NCI-H2107 treated with DMSO at 0.1 percent for 48 hours (cell line): Measurements from ENCODE around the gene FYB2.
A peak's percentile ranks its signal among the peaks of the same experiment; 100 is the strongest.

Experiments used
- DNase-seq: peaks from one replicate; lab custom pipeline; 2025; ENCODE audit not compliant: unreplicated experiment; lab: John Stamatoyannopoulos, UW

Gene FYB2, protein sequence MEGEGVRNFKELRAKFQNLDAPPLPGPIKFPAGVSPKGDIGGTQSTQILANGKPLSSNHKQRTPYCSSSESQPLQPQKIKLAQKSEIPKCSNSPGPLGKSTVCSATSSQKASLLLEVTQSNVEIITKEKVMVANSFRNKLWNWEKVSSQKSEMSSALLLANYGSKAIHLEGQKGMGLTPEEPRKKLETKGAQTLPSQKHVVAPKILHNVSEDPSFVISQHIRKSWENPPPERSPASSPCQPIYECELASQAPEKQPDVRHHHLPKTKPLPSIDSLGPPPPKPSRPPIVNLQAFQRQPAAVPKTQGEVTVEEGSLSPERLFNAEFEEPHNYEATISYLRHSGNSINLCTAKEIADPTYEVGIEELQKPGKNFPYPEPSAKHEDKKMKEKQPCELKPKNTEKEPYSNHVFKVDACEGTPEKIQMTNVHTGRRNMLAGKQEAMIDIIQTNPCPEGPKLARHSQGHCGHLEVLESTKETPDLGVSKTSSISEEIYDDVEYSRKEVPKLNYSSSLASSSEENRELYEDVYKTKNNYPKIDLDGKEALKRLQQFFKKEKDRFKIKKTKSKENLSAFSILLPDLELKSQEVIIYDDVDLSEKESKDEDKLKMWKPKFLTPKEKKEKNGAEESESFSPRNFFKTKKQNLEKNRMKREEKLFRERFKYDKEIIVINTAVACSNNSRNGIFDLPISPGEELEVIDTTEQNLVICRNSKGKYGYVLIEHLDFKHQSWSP

DNA sequence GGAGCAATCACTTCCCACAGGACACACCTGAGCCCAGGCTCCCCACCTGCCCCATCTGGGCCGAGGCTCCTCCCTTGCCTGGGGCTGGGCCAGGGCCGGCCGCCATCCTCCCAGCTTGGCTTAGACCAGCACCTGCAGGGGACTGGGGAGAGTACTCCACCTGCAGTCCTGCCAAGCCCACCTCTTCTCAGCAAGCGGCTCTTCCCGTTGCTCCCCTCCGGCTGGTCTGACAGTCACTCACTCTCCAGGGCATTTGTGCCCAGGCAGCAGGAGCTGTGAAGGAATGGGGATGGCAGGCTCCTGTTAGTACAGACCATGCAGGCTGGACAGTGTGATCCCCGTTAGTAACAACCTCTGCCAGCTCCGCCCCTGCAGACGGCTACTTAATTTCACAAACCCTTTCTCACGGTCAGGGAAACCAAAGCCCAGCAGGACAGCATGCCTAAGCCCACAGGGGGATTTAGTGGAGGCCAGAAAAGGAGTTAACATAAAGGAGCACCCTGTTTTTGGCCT, at the start of gene FYB2:
TSS of gene FYB2 (minus strand) at position 18 of the 513 bp plus-strand sequence. CDS start 114 bp downstream, outside the sequence.
- peak; percentile 47 for DNase-seq

DNA sequence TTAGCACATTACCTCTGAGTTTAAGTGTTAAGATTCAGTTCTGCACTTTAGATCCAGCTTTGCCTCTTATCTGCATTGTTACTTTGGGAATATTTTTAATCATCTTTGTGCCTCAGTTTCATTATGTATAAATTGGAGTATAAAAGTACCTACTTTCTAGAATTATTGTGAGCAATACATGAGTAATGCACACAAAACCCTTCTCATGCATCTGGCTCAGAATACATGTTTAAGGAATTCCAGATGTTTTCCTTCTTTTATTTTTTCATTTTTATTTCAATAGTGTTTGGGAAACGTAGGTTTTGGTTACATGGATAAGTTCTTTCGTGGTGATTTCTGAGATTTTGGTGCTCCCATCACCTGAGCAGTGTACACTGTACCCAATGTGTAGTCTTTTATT, 49.6 kb upstream of the FYB2 start:
- no peak for DNase-seq

DNA sequence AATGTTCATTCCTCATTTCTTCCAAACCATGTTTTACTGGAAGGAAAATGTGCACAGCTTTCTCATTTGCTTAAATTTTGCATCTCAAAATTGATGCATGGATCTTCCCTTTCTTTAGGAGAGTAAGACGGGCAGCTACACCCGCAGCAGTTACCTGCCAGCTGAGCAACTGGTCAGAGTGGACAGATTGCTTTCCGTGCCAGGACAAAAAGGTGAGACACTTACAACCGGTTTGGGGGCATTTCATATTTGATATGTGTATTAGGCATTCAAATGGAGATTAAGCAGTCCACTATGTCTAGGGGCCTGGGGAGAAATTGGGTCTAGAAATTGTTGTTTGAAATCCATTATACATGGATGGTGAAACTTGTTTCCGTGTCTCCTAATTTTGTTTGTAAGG, 48.3 kb upstream of the FYB2 start:
- DNase-seq, result no peak

DNA sequence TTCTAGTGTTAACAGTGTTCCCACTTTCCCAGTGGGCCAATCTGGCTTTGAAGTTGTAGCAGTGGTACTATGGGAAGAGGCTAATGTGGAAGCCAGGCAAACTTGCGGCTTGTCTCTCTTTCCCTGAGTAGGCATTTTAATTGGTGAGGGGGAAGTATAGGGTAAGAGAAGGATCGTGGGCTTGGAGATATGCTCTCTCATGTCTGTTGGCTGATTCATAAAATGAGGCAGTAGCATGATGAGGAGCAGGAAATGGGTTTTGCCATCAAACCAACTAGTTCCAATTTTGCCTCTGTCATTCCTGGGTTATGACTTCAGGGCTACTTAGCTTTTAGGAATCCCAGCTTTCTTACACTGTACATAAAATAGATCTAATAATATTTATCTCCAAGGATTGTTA, 47.5 kb upstream of the FYB2 start:
- DNase-seq, result no peak

DNA sequence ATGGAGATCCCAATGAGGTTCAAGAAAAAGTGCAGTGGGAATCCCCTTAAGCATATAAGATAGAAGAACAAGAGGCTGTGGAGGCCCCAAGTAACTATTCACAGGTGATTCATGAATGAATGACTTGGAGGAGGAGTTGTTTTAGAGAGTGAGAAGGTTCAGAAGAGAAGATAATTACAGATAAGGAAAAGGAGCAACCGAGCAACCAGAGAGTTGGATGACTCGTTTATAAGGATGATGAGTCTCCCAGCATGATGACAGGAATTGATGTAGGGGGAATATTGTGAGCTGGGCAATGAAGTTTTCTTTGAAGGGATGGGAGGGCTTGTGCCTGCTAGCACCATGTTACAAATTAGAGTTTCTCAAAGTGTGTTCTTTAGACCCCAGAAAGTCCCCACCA, 45.2 kb upstream of the FYB2 start:
- no peak for DNase-seq

DNA sequence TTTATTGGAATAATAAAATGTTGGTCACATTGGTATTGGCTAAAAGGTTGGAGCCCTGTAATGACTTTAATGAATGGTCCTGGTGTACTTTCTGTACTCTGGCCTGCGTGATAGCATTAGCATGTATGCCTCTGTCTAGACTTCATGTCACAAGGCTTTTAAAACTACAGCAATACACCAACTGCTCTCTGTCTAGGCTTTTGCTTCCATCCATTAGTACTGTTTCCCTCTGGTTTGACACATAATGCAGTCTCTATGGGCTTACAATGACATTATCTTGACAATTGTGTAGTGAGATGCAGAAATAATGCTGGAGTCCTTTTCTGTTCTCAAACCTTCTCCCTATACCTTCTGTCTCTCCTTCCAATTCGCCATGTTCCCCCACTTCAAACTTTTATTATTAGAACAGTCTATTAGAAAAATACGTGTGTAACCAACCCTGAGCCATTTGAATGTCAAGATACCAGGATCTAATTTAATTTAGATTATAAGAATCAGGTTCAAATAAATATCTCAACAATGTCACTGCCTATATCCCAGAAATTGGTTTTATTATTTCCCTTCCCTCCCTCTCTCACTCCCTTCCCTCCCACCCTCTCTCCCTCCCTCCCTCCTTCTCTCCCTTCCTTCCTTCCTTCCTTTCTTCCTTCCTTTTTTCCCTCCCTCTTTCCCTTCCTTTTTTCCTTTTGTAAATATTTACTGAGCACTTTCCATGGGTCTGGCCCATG, 44.2 kb upstream of the FYB2 start:
- no peak for DNase-seq

DNA sequence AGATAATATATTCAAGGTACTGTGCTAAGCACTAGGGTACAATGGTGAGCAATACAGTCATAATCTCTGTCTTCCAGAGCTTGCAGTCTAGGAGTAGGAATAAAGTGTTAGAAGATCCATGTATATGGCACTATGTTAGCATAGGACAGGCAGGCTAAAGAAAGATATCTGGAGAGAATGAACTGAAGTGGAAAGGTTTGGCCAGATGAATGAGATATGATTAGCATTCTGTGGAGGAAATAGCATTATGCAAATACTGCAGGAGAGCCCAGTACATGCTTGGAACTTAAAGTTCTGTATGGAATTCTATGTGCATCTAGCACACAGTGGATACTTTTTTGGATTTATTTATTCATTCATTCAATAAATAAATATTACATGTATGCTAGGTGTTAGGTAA, 40.1 kb upstream of the FYB2 start:
- no peak for DNase-seq

DNA sequence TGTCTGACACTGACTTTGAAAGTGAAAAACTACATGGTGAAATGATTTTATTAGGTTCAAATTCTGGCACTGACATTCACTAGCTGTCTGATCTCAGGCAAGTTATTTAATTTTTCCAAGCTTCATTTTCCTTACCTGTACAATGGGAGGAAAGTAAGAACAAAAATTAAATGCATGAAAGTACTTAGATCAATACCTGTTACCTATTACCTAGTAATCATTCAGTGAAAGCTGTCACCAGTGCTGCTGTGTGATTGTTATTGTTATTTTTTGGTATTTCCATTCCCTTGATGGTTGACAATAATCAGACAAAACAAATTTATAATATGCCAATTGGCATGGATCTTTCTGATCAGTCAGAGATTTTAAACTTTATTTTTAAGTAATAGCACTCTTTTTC, 37.0 kb upstream of the FYB2 start:
- no peak for DNase-seq

DNA sequence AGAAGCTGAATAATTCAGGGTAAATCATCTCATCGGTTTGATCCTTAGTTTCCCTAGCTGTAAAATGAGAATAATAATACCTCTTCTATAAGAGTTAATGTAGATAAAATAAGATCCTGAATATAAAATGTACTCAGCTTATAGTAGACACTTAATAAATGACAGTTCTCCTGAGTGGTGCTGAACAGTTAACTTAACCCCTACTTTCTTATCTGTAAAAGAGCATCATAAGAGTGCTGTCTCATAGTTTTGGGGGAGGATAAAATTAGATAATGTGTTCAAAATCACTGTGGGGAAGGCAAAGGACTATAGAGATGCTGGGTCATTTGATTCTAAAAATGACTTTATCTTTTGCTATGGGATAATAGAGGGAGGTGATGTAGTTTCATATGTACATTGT, 36.0 kb upstream of the FYB2 start:
- no peak for DNase-seq

DNA sequence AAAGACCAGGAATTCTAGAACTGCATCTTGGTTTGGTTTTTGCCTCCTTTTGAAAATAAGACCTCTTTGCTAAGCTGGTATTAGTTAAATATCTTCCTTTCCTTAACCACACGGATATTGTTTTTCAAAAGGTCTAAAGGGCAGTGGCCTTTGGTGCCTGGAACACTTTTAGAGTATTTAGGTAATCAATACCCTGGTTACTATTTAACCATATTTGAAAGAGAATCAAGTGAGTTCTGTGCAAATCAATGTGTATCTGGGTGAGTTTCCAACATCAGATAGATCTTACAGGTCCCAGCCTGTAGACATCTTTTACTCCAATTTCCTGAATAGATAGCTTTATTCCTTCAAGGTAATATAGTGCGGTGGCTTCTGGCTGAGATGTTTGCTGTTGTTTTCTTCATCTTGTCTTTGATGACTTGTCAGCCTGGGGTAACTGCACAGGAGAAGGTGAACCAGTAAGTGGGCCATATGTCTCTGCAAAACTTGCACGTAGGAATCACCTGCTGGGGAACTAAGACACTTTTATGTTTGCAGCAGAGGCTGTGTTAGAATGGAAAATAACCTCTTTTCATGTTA, 35.4 kb upstream of the FYB2 start, which contains the start of gene C8A:
TSS of gene C8A (plus strand) at position 277 of the 579 bp plus-strand sequence. CDS start at position 382, 105 bp downstream.
- no peak for DNase-seq

DNA sequence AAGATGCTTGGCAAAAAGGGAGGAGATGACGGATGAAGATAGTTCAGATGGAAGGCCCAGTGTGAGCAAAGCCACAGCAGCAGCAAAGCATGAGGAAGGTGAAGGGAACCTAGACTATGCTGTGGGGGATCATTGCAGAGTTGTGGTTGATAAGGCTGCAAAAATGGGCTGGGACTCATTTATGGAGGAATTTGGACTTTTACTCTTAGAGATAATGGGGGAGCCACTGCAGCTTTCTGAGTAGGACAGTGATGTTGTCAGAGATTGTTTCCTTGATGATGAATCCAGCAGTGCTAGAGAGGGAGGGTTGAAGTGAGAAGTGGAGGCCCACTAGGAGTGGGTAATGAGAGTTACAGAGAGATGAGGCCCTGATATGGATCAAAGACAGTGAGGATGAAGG, 33.3 kb upstream of the FYB2 start:
- no peak for DNase-seq

DNA sequence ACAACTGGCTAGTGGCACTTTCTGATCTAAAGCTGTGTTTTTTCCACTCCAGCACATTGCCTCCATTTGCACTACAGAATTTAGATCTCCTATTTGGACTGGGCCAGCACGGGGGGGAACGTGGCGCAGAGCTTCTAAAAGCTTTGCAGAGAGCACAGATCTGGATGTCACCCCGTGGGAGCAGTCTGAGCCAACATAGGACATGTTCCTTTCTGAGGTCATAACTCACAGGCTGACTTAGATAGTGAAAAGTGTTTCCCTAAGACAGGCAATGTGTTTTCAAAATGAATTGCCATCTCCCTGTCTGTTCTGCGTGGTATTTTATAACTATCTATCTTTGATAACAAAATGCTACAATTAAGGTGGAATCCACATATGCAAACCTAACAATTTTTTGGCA, 31.7 kb upstream of the FYB2 start:
- DNase-seq, result no peak

DNA sequence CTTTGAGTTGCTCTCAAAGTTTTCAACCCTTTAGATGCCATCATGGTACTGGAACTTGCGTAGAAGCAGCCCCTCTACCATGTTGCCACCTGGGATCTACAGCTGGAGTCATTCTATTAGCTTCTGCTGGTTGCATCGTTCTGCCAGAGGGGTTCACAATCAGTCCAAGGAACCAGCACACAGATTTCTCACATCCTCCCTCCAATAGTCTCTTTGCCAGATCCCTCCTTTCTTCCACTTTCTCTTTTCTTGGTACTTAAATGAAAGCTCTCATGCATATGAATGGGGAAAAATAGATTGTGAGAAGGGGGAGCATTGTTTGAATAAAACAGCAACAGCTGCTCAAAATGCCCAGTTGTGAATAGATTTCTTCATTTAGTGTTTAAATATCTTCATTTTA, 31.2 kb upstream of the FYB2 start:
- no peak for DNase-seq

DNA sequence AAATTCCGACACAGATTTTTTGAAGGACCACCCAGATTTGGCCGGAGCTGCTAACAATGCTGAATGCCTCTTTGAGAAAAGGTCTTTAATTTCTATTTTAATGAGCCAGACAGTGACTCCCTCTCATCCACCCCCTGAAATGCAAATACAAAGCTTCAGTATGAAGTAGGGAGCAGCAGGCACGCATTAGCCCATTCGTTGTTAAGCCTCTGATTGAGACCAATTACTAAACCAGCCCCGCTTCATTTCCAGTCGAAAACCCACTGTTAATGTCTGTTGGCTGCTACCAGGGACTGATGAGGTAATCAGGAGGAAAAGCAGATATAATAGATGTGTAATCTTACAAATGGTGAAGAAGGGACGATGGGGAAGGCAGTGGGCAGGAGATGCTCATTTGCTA, 30.5 kb upstream of the FYB2 start:
- no peak for DNase-seq

DNA sequence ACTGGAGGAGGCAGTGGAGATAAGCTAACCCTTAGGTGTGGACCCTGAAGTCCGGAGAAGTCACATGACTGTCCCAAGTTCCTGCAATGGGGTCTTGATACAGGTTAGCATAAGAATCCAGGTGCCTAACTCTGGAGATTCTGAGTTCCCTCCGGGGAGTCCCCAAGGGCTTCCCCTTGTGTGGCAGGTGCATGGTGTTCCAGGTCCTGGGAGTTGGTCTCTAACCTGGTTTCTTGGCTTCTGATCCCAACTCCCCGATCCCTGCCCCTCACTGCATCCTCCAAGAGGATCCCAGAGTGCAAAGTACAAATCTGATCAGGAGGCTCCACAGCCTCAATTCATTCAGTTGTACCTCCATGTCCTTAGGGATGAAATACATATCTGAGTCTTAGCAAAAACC, 26.1 kb upstream of the FYB2 start:
- DNase-seq, result peak; percentile 54

DNA sequence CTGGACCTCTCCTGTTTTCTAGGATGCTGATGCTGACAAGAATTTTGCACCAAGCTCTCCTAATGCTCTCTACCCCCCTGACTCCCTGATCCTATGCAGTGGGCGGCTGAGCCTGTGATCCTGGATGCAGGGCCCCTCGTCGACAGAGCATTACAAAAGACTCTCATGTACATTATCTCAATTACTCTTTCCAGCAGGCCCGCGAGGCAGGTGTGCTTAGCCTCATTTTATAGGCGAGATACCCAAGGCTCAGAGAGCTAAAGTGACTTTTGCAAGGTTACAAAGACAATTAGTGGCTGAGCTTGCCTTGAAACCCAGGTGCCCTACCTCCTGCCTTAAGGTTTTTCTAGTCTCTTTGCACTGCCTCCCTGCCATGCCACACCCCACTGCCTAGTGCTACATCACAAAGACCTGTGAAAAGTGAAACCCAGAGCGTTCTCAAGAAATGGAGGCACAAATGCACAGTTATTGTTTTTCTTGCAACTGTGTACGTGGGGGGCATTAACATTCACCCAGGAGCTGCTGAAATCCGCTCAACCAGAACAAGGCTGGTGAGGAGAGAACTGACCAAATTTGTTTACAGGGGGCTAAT, 25.4 kb upstream of the FYB2 start:
- peak; percentile 82 for DNase-seq

DNA sequence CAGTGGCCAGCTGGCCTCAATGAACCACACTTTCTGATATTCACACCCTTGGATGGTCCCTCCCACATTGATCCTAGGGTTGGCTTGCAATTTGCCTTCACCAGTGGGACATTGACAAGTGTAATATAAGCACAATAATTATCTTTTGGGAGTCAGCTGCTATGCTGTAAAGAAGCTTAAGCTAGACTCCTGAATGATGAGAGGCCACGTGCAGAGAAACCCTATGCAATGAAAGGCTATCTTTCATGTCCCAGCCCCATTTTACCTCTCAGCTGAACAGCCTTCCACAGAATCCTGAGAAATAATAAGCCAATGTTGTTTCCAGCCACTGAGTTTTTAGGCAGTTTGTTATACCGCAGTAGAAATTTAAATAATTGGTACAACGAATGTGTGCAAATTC, 24.3 kb upstream of the FYB2 start:
- DNase-seq, result no peak

DNA sequence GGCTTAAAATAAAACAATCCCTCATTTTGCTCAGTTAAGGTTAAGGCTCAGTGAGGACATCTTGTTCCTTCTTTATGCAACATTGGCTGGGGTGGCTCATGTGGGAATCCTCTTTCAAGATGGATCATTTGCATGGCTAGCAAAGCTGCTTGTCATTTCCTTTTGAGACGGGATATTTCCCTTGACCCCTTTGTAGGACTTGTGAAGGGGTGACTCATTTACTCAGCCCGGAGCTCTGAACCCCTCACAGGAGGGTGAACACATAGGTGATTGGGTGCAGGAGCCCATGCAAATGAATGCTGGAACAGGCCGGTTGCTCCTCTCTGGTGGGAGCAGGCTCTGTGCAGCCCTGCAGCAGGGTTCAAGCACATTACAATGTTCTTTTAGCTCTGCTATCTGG, 19.6 kb upstream of the FYB2 start:
- no peak for DNase-seq

DNA sequence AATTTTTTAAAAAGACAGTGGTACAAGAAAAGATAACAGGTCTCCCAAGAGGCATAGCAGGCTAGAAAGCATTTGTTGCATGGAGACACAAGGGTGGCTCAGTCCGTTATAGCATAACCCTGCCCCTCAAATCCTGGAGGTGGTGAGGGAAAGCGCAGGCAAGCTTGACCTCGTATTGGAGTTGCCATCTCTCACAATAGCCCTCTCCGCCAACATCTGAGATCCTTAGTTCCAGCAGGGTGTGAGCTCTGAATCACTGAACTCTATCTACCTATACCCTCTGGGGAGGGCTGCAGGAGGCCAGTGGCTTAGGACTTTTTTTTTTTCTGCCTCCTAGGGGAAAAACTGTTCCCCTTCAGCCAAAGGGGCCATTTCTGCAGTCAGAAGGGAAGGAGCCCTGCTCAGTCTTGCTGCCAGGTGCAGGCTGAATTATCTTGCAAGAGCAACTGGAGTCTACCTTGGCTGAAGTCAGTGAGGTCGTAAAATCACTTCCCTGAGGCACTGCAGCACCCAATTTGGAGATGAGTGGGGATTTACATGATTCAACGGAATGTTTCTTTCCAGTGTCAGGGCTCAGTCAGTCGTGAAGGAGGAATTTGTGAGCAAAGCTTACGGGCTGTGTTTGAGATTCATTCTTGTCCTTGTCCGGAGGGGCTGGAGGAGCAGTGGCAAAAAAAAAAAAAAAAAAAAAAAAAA, 18.2 kb upstream of the FYB2 start:
- DNase-seq, result peak; percentile 14

DNA sequence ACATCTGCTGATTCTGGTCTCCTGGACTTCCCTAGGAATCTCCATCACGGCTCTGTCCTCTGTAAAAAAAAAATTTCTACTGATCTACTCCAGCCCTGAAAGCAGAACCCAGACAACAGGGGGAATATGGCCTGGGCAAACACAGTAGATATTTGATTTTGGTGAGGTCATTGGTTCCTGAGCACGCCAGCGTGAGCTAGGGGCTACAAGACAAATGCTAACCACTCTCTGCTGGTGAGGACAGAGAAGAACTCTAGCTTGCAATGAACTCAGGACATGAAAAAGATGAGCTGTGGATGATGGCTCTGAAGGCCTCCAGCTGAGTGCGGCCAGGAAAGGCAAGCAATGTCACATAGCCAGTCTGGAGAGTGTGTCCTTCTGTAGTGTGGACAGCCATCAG, 17.2 kb upstream of the FYB2 start:
- DNase-seq, result no peak
